HG03025 (cell line): ENCODE results near the gene ZFAND2B.

Experiments
- ATAC-seq: cut with Tn5 transposase; IDR thresholded peaks from one replicate; pipeline ENCODE4 v1.9.1; 2021; ENCODE audit warnings: mild to moderate bottlenecking, moderate library complexity; ENCODE audit not compliant: unreplicated experiment, low FRiP score

The ZFAND2B gene, protein sequence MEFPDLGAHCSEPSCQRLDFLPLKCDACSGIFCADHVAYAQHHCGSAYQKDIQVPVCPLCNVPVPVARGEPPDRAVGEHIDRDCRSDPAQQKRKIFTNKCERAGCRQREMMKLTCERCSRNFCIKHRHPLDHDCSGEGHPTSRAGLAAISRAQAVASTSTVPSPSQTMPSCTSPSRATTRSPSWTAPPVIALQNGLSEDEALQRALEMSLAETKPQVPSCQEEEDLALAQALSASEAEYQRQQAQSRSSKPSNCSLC

DNA sequence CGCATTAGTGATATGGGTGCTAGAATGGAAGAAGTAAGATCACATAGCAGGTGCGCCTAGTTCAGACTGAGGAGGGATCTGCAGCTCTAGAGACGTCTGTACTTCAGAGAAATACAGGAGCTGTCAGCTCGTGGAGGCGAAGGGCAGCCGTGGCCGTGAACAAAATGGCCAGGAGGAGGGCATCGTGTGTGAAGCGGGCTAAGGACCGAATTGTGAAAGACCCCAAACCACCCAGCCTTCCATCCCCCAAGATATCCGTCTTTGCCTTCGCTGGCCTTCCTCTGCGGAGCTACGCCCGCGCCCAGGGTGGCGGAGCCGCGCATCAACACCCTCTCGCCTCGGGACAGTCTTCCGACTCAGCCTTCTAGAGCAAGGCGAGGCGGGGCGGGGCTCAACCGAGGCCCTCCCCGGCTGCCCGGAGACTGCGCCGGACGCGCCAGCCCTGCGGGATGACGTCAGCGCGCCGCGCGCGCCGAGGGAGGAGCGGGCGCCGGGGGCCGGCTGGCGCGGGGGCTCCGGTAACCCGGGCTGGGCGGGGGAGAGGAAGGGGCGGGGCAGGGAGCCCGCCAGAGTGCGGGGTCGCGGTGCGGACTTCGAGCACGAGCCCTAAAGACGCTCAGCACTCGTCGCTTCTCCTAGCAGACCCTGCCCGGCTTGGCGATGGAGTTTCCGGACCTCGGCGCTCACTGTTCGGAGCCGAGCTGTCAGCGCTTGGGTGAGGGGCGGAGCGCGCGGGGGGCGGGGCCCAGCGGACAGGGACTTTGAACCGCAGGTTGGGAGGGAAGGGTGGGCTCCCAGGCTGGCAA, at the start of gene ZFAND2B:
Gene ZFAND2B (plus strand): TSS at position 455 of the 806 bp plus-strand sequence. CDS start 206 bp downstream, at position 661.
- peak; percentile 94 for ATAC-seq

DNA sequence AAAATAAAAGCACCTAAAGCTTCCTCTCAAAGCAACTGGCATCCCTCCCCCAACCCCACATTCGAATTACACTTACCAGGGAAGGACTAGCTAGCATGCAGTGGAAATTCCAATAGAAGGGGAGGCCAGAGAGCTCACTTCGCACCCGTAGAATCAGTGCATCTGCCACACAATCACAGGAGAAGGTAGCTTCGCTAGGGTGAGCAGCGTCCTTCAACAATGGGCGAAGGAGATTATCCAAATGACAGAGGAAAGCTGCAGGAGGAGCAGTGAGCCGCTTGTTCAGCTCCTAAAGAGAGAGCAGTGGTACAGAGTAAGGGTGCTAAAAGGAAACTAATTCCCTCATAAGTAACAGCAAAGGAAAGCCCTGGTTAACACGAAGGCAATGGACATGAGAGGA, 49.2 kb upstream of the ZFAND2B start:
- ATAC-seq: no peak

DNA sequence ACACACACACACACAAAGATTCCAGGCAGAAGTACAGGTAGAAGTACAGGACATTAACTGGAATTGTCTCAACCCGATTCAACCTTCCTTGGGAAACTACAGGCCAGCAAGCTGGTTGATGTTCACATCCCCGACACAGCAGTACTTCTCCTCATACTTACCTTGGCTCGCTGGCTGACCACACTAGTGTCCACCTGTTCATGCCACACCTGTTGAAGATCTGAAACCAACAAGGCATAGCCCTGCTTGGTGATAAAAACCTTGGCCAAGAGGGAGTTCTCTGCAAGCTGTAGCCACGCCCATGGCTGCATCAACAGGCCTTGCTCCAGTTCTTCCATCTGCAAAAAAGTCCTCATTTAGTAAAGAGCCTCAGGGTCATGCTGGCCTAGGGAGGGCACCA, 48.6 kb upstream of the ZFAND2B start:
- no peak for ATAC-seq

DNA sequence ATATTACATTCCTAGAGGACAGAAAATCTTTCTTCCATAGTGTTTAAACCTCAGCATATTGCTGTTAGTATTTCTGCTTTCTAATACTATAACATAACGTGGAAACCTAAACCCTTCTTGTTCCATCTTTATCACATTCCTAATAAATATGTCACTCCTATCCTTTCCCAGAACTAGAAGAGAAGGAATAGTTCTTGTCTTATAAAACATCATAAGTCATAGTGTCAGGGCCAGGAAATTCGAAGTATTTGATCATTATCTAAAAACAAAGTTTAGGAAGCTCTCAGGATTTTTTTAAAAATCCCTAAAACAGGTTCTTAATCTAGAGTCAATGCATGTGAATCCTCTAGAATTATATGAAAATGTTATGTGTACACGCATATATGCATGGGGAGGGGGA, 48.0 kb upstream of the ZFAND2B start:
- ATAC-seq: no peak

DNA sequence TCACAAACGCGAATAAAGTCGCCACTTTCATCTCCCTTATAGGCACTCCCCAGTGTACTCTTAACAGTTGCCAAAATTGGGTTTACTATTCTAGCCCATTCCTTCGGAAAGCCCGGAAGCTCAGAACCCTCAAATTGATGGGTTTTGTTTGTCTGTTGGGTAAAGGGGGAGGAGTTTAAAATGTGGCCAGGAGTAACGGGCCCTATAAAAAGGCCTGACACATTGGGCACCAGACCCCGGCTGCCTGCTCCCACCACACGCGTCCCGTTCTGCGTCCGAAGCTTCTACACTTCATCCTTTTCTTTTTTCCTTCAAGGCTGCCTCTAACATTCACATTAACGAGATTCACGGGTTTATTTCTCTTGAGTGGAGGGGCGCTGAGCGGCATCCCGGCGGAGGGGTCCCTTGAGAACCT, 46.8 kb upstream of the ZFAND2B start:
- no peak for ATAC-seq

DNA sequence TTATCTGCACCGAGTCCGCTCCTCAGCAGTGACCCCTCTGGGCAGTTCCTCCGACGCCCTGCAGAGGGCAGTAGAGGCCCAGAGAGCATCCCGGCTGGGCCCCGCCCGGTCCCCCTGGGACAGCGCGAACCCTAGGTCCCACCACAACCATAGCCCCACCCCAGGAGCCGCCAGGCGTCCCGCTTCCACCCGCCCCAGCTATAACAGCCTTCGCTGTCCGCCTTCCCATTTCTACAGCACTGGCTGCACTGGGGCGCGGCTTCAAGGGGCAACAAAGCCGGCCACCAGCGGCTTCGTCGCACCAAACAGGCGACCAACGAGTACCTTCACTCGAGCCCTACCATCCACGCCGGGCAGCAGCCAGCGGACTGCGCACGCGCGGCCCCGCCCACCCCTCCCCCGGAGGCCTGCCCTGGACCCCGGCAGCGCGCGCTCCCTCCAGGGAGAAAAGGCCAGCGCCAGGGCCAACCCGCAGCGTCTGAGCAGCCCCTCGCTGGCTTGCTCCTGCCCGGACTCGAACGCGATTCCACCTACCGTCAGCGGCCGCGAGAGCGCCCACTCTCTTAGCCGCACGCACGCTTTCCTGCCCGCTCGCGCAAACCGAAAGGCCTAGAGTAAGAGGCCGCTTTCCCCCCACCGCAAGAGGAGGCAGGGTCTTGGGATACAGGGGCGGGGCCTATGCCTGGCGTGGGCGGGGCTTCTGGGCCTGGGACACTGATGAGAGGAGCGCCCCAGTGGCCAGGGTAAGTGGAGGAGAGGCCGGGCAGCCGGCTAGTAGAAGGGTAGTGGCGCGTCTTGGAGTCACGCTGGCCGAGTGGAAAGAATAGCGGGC, 46.2 kb upstream of the ZFAND2B start, which contains the start of gene NHEJ1:
Gene NHEJ1 (minus strand): TSS at position 630 of the 832 bp plus-strand sequence. CDS start 2,453 bp downstream, outside the sequence.
- ATAC-seq: peak; percentile 85

DNA sequence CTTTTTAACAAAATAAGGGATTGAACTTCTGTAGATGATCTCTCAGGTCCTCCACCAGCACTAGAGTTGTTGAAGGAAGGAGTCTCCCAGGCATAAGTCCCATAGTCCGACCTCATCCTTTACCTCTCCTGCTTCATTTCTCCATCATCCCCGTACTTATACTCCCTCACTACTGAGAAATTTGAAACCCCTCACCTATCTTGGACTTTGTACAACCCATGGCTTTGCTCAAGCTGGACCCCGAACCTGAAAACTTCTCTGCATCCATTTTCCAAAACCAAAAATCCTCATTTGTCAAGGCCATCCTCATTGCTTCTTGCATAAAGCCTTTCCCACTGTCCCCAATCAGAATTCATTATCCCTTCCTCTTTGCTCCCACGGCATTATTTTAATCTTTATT, 45.5 kb upstream of the ZFAND2B start:
- ATAC-seq: no peak

DNA sequence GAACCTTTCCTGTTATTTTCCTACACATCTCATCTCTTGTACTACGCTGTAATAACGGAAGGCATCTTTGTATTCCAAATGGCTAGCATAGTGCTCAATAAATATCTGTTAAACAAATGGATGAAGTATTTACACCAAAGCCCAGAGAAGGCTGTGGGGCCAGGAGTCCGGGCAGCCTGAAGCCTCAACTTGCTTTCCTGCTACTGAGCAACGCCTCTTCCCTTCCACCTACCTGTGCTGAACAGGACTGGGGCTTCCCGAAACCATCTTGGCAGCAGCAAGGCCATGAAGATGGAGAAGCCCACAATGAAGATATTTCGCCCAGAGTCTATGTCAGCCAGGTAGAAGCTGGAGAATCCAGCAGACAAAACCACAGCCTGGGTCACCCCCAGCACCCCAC, 43.4 kb upstream of the ZFAND2B start:
- ATAC-seq: no peak

DNA sequence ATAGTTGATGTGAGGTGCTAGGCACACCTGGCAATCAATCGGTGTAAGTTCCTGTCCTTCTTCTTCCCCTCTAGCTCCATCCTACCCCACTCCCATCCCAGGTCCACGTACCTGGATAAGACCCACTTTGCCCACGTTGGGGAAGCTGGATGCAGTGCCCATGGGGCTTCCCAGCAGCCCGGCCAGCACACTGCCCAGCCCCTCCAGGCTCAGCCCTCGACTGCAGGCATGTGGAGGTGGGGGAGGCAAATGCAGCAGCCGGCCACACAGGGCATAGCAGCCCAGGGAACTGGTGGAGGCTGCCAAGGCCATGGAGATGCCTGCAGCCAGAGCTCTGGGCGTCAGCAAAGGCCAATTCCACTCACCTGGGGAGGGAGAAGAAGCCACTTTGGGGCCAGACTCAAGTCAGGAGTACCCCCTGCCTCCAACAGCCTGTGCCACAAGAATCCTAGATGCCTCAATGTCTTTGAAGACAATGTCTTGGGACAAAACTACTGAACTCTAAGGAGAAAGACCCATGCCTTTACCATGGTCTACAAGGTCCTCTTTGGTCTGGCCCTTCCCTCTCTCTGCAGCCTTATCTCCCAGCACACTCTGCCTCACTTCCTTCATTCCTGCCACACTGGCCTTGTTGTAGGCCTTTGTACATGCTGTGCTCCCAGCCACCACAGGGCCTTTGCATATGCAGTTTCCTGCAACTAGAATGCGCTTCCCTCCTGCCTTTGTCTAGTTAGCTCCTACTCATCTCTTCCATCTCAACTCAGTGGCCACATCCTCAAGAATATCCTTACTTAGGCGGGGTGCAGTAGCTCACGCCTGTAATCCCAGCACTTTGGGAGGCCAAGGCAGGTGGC, 41.3 kb upstream of the ZFAND2B start:
- no peak for ATAC-seq

DNA sequence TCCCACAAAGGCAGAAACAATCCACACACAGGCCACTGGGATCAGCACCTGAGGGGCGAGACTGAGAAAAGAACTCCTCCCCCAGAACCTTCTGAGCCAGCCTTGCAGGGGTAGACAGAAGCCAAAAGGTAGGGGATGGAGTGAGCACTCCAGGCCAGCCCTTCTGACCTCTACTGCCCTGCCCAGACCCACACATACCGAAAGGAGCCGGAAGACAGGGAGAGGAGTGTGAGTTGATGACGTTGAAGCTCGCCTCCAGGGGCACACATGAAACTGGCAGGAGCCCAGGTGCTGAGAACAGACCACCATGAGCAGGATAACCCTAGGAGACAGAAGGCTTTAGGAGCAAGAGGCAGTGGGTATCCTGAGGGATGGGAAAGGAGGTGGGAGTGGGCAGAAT, 38.6 kb upstream of the ZFAND2B start:
- no peak for ATAC-seq

DNA sequence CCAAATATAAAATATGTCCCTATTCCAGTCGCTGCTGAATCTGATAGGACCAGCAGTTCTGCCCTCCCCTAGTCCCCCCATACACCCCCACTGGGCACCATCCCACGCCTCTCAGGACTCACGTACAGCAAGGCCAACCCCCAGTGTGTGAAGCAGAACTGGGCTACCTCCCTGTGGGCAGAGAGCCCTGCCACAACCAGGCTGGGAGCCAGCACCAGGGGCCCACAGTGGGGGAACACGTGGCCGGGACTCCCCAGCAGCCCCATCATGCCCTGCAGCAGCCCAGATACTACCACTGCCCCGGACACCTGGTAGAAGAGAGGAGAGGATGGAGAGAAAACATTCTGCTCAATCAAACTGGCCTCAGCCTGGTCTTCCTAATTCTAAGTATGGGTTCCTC, 38.1 kb upstream of the ZFAND2B start:
- no peak for ATAC-seq

DNA sequence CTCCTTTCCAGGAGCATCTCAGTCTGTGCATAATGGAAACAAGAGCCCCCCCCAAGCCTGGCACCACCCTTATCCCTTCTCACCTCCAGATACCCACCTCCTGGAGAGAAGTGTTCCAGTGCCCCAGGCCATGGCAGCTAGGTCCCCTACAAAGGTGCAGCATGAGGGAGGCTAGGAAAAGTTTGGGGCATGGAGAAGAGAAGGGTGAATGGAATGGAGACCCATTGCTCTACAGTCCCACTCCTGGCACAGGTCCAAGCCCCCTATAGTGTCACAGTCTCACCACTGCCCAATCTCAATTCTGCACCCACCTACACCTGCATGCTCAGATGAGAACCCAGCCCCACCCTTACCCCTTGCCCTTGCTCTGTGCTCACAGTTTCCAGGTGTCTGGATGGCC, 37.6 kb upstream of the ZFAND2B start:
- no peak for ATAC-seq

DNA sequence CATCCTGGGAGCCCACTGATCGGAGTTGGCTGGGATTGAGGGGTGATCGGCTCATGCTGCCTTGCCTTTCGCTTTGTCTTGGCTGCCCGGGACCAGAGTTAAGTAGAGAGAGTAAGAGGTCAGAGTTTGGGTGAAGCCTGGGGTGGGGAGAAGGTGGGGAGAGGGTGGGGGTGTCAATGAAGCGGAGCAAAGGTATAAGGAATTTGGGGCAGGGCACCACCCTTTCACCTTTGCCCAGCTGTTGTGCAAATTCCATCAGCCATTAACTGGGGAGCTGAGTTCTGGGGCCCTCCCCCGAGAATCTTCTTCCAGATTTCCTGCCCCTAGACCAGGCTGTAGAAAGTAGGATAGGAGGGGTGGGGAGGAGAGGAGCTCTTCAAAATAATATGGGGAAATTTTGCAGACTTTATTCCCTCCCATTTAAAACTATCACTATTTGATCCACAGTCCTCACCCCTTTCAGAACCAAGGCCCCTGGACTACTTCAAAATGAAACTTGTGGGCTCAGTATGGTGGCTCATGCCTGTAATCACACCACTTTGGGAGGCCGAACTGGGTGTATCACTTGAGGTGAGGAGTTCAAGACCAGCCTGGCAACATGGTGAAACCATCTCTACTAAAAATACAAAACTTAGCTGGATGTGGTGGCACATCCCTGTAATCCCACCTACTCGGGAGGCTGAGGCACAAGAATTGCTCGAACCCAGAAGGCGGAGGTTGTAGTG, 36.5 kb upstream of the ZFAND2B start, which contains the start of gene SLC23A3:
Gene SLC23A3 (minus strand): TSS at position 100 of the 725 bp plus-strand sequence. CDS start 45 bp downstream, at position 55.
- ATAC-seq: no peak

DNA sequence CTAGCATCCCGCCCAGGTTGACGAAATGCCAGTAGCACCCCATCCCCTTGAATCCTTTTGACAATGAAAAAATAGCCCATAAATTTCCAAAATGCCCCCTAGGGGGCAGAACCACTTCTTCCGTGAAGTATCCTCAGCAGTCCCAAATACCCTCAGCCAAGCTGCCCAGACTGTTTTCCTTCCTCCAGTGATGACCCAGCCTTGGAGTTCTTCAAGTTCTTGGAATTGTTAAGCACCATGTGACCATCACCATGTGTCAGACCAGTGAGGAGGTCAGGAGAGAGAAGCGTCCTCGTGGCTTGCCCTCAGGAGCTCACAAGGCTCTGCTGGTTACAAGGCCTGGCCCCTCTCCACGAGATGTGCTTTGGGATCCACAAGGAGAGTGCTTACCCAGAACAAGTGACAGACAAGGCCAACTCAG, 35.3 kb upstream of the ZFAND2B start:
- ATAC-seq: no peak

DNA sequence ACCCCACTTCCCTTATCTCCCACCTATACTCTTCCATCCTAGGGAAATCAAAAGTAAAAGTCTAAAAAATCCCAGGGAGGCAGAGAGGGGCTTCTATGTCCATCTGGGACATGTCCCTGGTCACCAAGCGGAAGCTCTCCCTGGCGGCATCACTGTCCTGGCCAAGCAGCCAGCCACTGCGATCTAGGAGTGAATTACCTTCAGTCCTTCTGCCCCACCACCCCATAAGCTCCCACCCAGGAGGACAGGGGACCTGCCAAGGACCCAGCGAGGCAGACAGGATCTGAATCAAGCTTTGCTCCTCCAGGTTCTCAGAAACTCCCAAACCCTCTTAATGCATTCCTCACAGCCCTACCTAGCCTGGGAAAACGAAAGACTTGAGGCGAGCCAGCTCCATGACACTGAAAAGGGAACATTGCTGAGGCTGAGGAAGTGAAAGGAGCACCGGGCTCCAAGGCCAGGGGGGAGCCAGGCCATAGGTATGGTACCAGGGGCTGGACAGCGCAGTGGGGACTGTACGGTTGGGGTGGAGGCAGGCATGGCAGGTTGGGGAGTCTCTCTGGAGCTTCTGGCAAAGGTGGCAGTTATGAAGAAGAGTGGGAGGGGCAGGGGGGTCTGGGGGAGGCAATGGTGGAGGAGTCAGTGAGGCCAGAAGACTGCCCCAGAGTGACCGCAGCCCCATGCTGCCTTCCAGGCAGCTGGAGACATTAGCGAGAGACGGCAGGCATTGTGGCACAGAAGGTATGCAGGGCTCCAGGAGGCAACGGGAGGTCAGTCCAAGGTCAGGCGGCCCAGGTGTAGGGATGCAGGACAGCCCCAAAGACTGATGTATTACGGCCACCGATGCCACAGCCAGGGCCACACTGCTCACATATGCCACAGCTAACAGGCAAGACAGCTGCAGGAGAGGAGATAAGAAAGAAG, 34.1 kb upstream of the ZFAND2B start:
- no peak for ATAC-seq

DNA sequence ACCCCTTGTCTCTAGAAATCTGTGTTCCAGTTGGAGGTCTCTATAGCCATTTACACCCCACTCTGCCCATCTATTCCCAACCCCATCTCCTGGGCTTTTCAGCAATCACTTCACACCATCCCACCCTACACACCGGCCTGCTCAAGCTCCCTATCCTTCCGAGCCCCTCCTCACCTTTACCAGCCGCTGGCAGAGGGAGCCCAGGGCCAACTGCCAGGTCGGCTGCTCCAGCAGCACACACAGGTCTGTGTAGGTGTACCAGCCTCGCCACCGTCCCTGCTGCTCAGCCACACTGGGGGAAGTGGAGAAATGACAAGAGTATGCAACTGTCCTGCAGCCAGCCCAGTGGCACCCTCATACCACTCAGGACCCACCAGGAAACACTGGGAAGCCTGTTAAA, 33.4 kb upstream of the ZFAND2B start:
- no peak for ATAC-seq

DNA sequence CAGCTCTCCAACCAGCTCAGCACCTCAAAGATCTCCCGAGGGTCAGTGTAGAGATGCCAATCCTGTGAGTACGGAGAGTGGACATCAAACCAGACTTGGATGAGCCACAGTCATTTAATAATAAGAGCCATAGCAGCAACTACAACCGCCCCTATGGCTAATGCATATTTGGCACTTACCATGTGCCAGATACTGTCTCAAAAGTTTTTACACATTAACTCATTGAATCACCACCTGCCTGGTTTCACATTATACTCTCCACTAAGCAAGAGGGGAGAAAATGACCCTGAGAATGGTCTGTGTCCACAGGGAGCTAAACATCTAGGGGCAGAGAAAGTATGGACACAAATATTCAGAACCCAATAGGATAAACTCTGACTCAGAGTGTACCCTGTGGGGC, 32.4 kb upstream of the ZFAND2B start:
- ATAC-seq: no peak

DNA sequence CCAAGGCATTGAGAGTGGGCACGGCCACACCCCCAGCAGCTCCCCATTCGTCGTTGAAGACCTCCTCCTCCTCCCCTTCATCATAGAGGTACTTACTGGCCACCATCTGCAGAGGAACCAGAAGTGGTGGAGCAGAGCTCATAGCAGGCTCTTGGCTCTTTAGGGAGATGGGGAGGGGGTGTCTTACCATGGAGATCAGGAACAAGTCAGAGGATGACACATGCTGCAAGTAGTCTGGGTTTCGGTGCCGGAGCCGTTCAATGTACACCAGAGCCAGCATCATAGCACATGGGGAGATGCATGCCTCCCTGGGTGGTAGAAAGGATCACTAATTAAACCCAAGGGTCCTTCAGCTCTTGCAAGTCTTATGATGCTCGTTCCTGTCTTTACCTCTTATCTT, 31.8 kb upstream of the ZFAND2B start:
- no peak for ATAC-seq
